Measurements from ENCODE around the gene LYSMD2. TPM values are rescaled to one million over a fixed set of nuclear protein-coding genes. Genes with fewer than 3 reads are reported as not detected.

Gene LYSMD2
- total and polyA plus RNA-seq, 2 of the 8 experiments (the other 6 are each of a cell fraction or from before 2014, with no cell fraction given): 2.2 to 2.7 TPM

GRCh38 chr15:51724673-51725072 is 12.8 kb downstream of the LYSMD2 start:
- H2BK12ac ChIP-seq (ENCODE audit: low read depth, low read length): no peak overlapping the region
- H2BK5ac ChIP-seq (ENCODE audit: low read depth, low read length): no peak overlapping the region
- H3K4ac ChIP-seq (replicated peaks; ENCODE audit: insufficient read length, low read depth, low read length): no peak overlapping the region
- no peak overlapping the region for H3K4me2 ChIP-seq (ENCODE audit: insufficient read depth in 1 of 2, low read depth in 2 of 2, low read length in 2 of 2)
- no peak overlapping the region for H3K14ac ChIP-seq (ENCODE audit: insufficient read length)
- H2BK15ac ChIP-seq (ENCODE audit: low read length): no peak overlapping the region
- H4K5ac ChIP-seq (ENCODE audit: insufficient read length, low read depth, low read length): no peak overlapping the region
- H3K36me3 ChIP-seq (ENCODE audit: control insufficient read depth in 2 of 4, insufficient read depth in 4 of 4, low read length in 3 of 4): no peaks in the 10 kb centered on the region
- H3K4me3 ChIP-seq (ENCODE audit: extremely low read depth in 1 of 4, insufficient read depth in 2 of 4, low read depth in 3 of 4, low read length in 4 of 4): no peak overlapping the region
- no peak overlapping the region for H2BK120ac ChIP-seq (replicated peaks; ENCODE audit: low read depth, low read length)
- no peaks in the 10 kb centered on the region; the same call in 1 of the 2 replicates for H3K23me2 ChIP-seq (ENCODE audit: low read depth, low read length)
- no peak overlapping the region for H3K27ac ChIP-seq (ENCODE audit: low read depth, low read length)
- CTCF ChIA-PET (ENCODE audit: partially characterized antibody): interaction anchor here (0.6 to 1.4 kb wide), 2 partner anchors 14 to 52 kb away, joined by 3 to 4 read pairs; no protein-coding TSS in a partner anchor
- DNase-seq (ENCODE audit: low read depth in 1 of 2, low spot score in 2 of 2): no peak
- H2AFZ ChIP-seq (ENCODE audit: low read length): no peak overlapping the region
- H2AK5ac ChIP-seq (ENCODE audit: low read depth, low read length): no peak overlapping the region
- no peaks in the 10 kb centered on the region for H4K20me1 ChIP-seq (replicated peaks in 1 of 2; ENCODE audit: control insufficient read depth in 1 of 2, insufficient read depth in 2 of 2, low read length in 2 of 2)
- no peak overlapping the region for H2BK20ac ChIP-seq (ENCODE audit: low read length)
- H3K79me2 ChIP-seq (ENCODE audit: control insufficient read depth in 1 of 2, insufficient read depth in 2 of 2, low read length in 2 of 2): no peaks in the 10 kb centered on the region
- no peak overlapping the region for H3K56ac ChIP-seq (replicated peaks; ENCODE audit: insufficient read length, low read depth, low read length)
- H3K9me3 ChIP-seq (ENCODE audit: insufficient read depth in 2 of 2, low read depth in 1 of 2, low read length in 1 of 2): no peaks in the 10 kb centered on the region
- no peak overlapping the region for H3K23ac ChIP-seq (ENCODE audit: insufficient read length)
- H3K18ac ChIP-seq (ENCODE audit: extremely low read depth, low read length): no peak overlapping the region
- H3K27me3 ChIP-seq (replicated peaks in 1 of 4; ENCODE audit: control insufficient read depth in 3 of 4, extremely low read depth in 1 of 4, insufficient read depth in 3 of 4, low read length in 3 of 4): no peaks in the 10 kb centered on the region
- H3K79me1 ChIP-seq (ENCODE audit: low read depth, low read length): no peaks in the 10 kb centered on the region
- H4K8ac ChIP-seq (ENCODE audit: extremely low read depth, insufficient read depth, low read length): no peak overlapping the region; the same call in 1 of the 2 replicates
- FAIRE-seq: no peak
- TF ChIP-seq RAD21 (IDR thresholded peaks at IDR 0.05 in 1 of 2, conservative IDR thresholded peaks at IDR 0.05 in 1 of 2; ENCODE audit: low read depth in 2 of 2, low read length in 2 of 2) (no peak), SIRT6 (IDR thresholded peaks at IDR 0.05; ENCODE audit: low read length) (no peak), CHD2 (IDR thresholded peaks at IDR 0.05; ENCODE audit: low read length) (no peak), FOSL1 (IDR thresholded peaks at IDR 0.05; ENCODE audit: insufficient read depth, low read depth, low read length) (no peak), TEAD4 (IDR thresholded peaks at IDR 0.05; ENCODE audit: low read depth, low read length) (no peak), POLR2AphosphoS5 (IDR thresholded peaks at IDR 0.05; ENCODE audit: low read depth, low read length) (no peak), TAF7 (optimal IDR thresholded peaks at IDR 0.05; ENCODE audit: borderline replicate concordance, low read depth, low read length) (no peak), NANOG (IDR thresholded peaks at IDR 0.05; ENCODE audit: insufficient read depth, low read depth, low read length, poor library complexity, severe bottlenecking) (no peak), POLR2A (IDR thresholded peaks at IDR 0.05; ENCODE audit: control extremely low read depth in 1 of 2, low read depth in 2 of 2, low read length in 2 of 2) (no peak), RNF2 (IDR thresholded peaks at IDR 0.05; ENCODE audit: borderline replicate concordance, low read depth, low read length, missing control alignments, poor library complexity, severe bottlenecking) (no peak), KDM5A (IDR thresholded peaks at IDR 0.05; ENCODE audit: low read length) (no peak)
- TF ChIP-seq, protein P1, sequence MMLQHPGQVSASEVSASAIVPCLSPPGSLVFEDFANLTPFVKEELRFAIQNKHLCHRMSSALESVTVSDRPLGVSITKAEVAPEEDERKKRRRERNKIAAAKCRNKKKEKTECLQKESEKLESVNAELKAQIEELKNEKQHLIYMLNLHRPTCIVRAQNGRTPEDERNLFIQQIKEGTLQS (IDR thresholded peaks at IDR 0.05; ENCODE audit: insufficient read depth, low read depth, low read length): no peak
- POLR2A ChIA-PET (ENCODE audit: partially characterized antibody): interaction anchor here (1.9 kb wide), 1 partner anchor 9 kb away, joined by 4 read pairs; no protein-coding TSS in a partner anchor
- H4K91ac ChIP-seq (replicated peaks; ENCODE audit: insufficient read length, low read length): no peak overlapping the region
- no peak overlapping the region for H3K9ac ChIP-seq (replicated peaks in 1 of 4; ENCODE audit: extremely low read depth in 1 of 4, low read depth in 3 of 4, low read length in 3 of 4)
- H3K4me1 ChIP-seq (replicated peaks in 1 of 4; ENCODE audit: control insufficient read depth in 3 of 4, insufficient read depth in 4 of 4, low read length in 3 of 4): peaks cover 2 to 11% (median 6%) of the 10 kb centered on the region in 4 experiments; a peak in 5 of 7 replicates
- 55% methylated on average over 1 of the region's 1 CpG; no CpG with 5 or more reads in 1 of the 2 experiments for WGBS, 2 experiments (ENCODE audit: extremely low coverage in 1 of 2, insufficient coverage in 1 of 2, insufficient read length in 1 of 2, insufficient replicate concordance in 2 of 2, low coverage in 1 of 2, low lambda C conversion rate in 2 of 2, missing lambda C conversion rate in 1 of 2)

Data from H1 (cell line).